HEK293 (cell line): ENCODE results near the gene RNF187.

Experiments
- CTCF ChIA-PET: fragments of 350-600 bp; formaldehyde crosslinking; extraction: SDS; loops from one replicate; lab custom pipeline; 2021; ENCODE audit warnings: antibody characterized with exemption; lab: Yijun Ruan, JAX
- POLR2A ChIA-PET: fragments of 300-600 bp; formaldehyde crosslinking; extraction: SDS; loops from one replicate; lab custom pipeline; 2020; ENCODE audit warnings: antibody characterized with exemption, inconsistent platforms; lab: Yijun Ruan, JAX
- H3K27ac ChIP-seq: fragments of 200-500 bp; sonication (Bioruptor generic); 2 replicates; pipeline ENCODE4 v1.5.1; 2014; ENCODE audit warnings: low read depth, low read length, control low read depth, inconsistent platforms; ENCODE audit errors: extremely low read depth
- H3K36me3 ChIP-seq, 2 experiments: fragments of 200-500 bp in 1 of 2; sonication (Bioruptor generic) in 1 of 2; 1 replicate in 1 of 2; 2 replicates in 1 of 2; pipeline ENCODE4 v1.5.1; 2014 to 2017; ENCODE audit warnings: inconsistent platforms in 2 of 2, low read length in 2 of 2; ENCODE audit not compliant: control insufficient read depth in 2 of 2, insufficient read depth in 1 of 2
- H3K4me1 ChIP-seq: fragments of 200-500 bp; sonication (Bioruptor generic); 2 replicates; pipeline ENCODE4 v1.5.1; 2014; ENCODE audit warnings: mild to moderate bottlenecking, low read length, inconsistent platforms; ENCODE audit not compliant: control insufficient read depth, insufficient read depth
- H3K4me3 ChIP-seq: 2 replicates; pipeline ENCODE4 v1.5.1; 2011; ENCODE audit warnings: low read depth, mild to moderate bottlenecking, control low read depth, low read length, moderate library complexity
- H3K9me3 ChIP-seq: fragments of 200-500 bp; sonication (Bioruptor generic); 2 replicates; pipeline ENCODE4 v1.5.1; 2014; ENCODE audit warnings: low read depth, low read length, inconsistent platforms; ENCODE audit not compliant: control insufficient read depth, insufficient read depth
- ATF2 ChIP-seq: fragments of 450-650 bp; formaldehyde crosslinking; IDR thresholded peaks from 2 replicates; pipeline ENCODE4 v1.5.1; 2016; ENCODE audit warnings: missing biosample characterization, missing genetic modification characterization, low read depth
- MEIS1 ChIP-seq: sonication (generic); formaldehyde crosslinking; IDR thresholded peaks from 2 replicates; pipeline ENCODE4 v1.8.1; 2022; ENCODE audit warnings: missing genetic modification reagents, mild to moderate bottlenecking, borderline replicate concordance
- OSR2 ChIP-seq: fragments of 450-650 bp; formaldehyde crosslinking; IDR thresholded peaks from 2 replicates; pipeline ENCODE4 v1.5.1; 2016; ENCODE audit warnings: missing biosample characterization, missing genetic modification characterization
- SALL2 ChIP-seq: fragments of 450-650 bp; formaldehyde crosslinking; IDR thresholded peaks from 2 replicates; pipeline ENCODE4 v1.5.0; 2017; ENCODE audit warnings: missing biosample characterization, mild to moderate bottlenecking, missing genetic modification characterization, borderline replicate concordance
- SETDB1 ChIP-seq: IDR thresholded peaks from one replicate; pipeline ENCODE4 v1.6.1; 2017; ENCODE audit warnings: mild to moderate bottlenecking, low read length, moderate library complexity, mixed read lengths; ENCODE audit not compliant: insufficient read length
- SP3 ChIP-seq: fragments of 450-650 bp; formaldehyde crosslinking; IDR thresholded peaks from 2 replicates; pipeline ENCODE4 v1.5.1; 2016; ENCODE audit warnings: missing biosample characterization, missing genetic modification characterization
- SP7 ChIP-seq: fragments of 450-650 bp; formaldehyde crosslinking; IDR thresholded peaks from 2 replicates; pipeline ENCODE4 v1.5.1; 2016; ENCODE audit warnings: missing biosample characterization, missing genetic modification characterization
- TSHZ1 ChIP-seq: fragments of 450-650 bp; formaldehyde crosslinking; IDR thresholded peaks from 2 replicates; pipeline ENCODE4 v1.5.1; 2016; ENCODE audit warnings: missing biosample characterization, missing genetic modification characterization, borderline replicate concordance
- ZNF121 ChIP-seq: fragments of 450-650 bp; formaldehyde crosslinking; IDR thresholded peaks from 2 replicates; pipeline ENCODE4 v1.5.1; 2016; ENCODE audit warnings: missing biosample characterization, missing genetic modification characterization
- ZNF202 ChIP-seq: fragments of 450-650 bp; formaldehyde crosslinking; IDR thresholded peaks from 2 replicates; pipeline ENCODE4 v1.5.1; 2016; ENCODE audit warnings: missing biosample characterization, missing genetic modification characterization, borderline replicate concordance
- ZNF335 ChIP-seq: fragments of 450-650 bp; formaldehyde crosslinking; conservative IDR thresholded peaks from 2 replicates; pipeline ENCODE4 v1.5.1; 2016; ENCODE audit warnings: missing biosample characterization, missing genetic modification characterization
- ZNF354C ChIP-seq: fragments of 450-650 bp; formaldehyde crosslinking; IDR thresholded peaks from 2 replicates; pipeline ENCODE4 v1.5.1; 2016; ENCODE audit warnings: missing biosample characterization, missing genetic modification characterization, low read depth, borderline replicate concordance
- ZNF398 ChIP-seq: fragments of 450-650 bp; formaldehyde crosslinking; IDR thresholded peaks from 2 replicates; pipeline ENCODE4 v1.5.1; 2017; ENCODE audit warnings: missing biosample characterization, missing genetic modification characterization
- ZNF404 ChIP-seq: fragments of 450-650 bp; formaldehyde crosslinking; IDR thresholded peaks from 2 replicates; pipeline ENCODE4 v1.5.1; 2017; ENCODE audit warnings: missing biosample characterization, missing genetic modification characterization
- ZNF513 ChIP-seq: fragments of 450-650 bp; IDR thresholded peaks from 2 replicates; pipeline ENCODE4 v1.5.1; 2018; ENCODE audit warnings: missing biosample characterization, missing genetic modification characterization
- ZNF530 ChIP-seq: fragments of 450-650 bp; formaldehyde crosslinking; IDR thresholded peaks from 2 replicates; pipeline ENCODE4 v1.5.1; 2016; ENCODE audit warnings: low read depth, missing biosample characterization, missing genetic modification characterization
- ZNF549 ChIP-seq: fragments of 450-650 bp; IDR thresholded peaks from 2 replicates; pipeline ENCODE4 v1.5.1; 2018; ENCODE audit warnings: missing biosample characterization, missing genetic modification characterization, mild to moderate bottlenecking, inconsistent platforms, moderate library complexity
- ZNF580 ChIP-seq: fragments of 450-650 bp; formaldehyde crosslinking; IDR thresholded peaks from 2 replicates; pipeline ENCODE4 v1.5.1; 2016; ENCODE audit warnings: missing biosample characterization, missing genetic modification characterization
- ZNF621 ChIP-seq: fragments of 450-650 bp; formaldehyde crosslinking; IDR thresholded peaks from 2 replicates; pipeline ENCODE4 v1.5.1; 2017; ENCODE audit warnings: missing biosample characterization, missing genetic modification characterization
- ZNF626 ChIP-seq: fragments of 450-650 bp; sonication (Bioruptor Pico); formaldehyde crosslinking; IDR thresholded peaks from 2 replicates; pipeline ENCODE4 v1.5.1; 2018; ENCODE audit warnings: missing biosample characterization, missing genetic modification characterization, inconsistent platforms
- ZNF701 ChIP-seq: fragments of 450-650 bp; formaldehyde crosslinking; IDR thresholded peaks from 2 replicates; pipeline ENCODE4 v1.5.1; 2016; ENCODE audit warnings: missing biosample characterization, missing genetic modification characterization

The RNF187 gene

GRCh38 chr1:228530086-228530758 lies 43.0 kb downstream of the RNF187 start (continued):
- TF ChIP-seq ZNF513, result no peak
- TF ChIP-seq ZNF404, result no peak
- TF ChIP-seq ZNF549 (tag by site-specific recombination), result no peak
- TF ChIP-seq SALL2 (tag by site-specific recombination), result no peak
- TF ChIP-seq ZNF398 (tag by site-specific recombination), result no peak
- no peak for TF ChIP-seq TSHZ1 (tag by site-specific recombination)
- TF ChIP-seq ZNF701 (tag by site-specific recombination), result no peak
- no peak for TF ChIP-seq ZNF335 (tag by site-specific recombination)
- no peak for TF ChIP-seq OSR2 (tag by site-specific recombination)
- TF ChIP-seq ZNF202 (tag by site-specific recombination), result no peak
- no peak for TF ChIP-seq SP3 (tag by site-specific recombination)

GRCh38 chr1:228530951-228531731 lies 44.0 kb downstream of the RNF187 start:
- no peak for TF ChIP-seq ZNF354C (tag by site-specific recombination)
- no peak for TF ChIP-seq ZNF580 (tag by site-specific recombination)
- TF ChIP-seq ZNF621, result no peak
- no peak for TF ChIP-seq ATF2 (tag by site-specific recombination)
- TF ChIP-seq SETDB1, result no peak
- no peak for TF ChIP-seq ZNF626
- TF ChIP-seq ZNF530 (tag by site-specific recombination), result no peak
- no peak for TF ChIP-seq MEIS1
- TF ChIP-seq ZNF121 (tag by site-specific recombination), result no peak
- no peak for TF ChIP-seq SP7 (tag by site-specific recombination)
- no peaks in the 10 kb centered on the region for H3K4me1 ChIP-seq
- POLR2A ChIA-PET, result no interaction called here
- no peak overlapping the region for H3K4me3 ChIP-seq
- CTCF ChIA-PET, result no interaction called here
- no peak overlapping the region for H3K27ac ChIP-seq
- no peaks in the 10 kb centered on the region for H3K36me3 ChIP-seq
- no peaks in the 10 kb centered on the region for H3K9me3 ChIP-seq
